Measurements from ENCODE around the gene FIGNL2.
"Not testable (repeated sequence)": the region's sequence is repeated elsewhere in the genome, so short reads cannot be mapped to it uniquely, and the experiment has no call there.

DNA sequence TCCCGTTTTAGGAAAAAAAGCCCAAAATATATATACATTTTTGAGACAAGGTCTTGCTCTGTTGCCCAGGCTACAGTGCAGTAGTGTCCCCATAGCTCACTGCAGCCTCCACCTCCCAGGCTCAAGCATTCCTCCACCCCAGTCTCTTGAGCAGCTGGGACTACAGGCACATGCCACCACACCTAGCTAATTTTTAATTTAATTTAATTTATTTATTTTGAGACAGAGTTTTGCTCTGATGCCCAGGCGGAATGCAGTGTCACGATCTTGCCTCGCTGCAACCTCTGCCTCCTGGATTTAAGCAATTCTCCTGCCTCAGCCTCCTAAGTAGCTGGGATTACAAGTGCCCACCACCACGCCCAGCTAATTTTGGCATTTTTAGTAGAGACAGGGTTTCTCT lies 16.7 kb downstream of the FIGNL2 start:
- TF ChIP-seq, protein P1, sequence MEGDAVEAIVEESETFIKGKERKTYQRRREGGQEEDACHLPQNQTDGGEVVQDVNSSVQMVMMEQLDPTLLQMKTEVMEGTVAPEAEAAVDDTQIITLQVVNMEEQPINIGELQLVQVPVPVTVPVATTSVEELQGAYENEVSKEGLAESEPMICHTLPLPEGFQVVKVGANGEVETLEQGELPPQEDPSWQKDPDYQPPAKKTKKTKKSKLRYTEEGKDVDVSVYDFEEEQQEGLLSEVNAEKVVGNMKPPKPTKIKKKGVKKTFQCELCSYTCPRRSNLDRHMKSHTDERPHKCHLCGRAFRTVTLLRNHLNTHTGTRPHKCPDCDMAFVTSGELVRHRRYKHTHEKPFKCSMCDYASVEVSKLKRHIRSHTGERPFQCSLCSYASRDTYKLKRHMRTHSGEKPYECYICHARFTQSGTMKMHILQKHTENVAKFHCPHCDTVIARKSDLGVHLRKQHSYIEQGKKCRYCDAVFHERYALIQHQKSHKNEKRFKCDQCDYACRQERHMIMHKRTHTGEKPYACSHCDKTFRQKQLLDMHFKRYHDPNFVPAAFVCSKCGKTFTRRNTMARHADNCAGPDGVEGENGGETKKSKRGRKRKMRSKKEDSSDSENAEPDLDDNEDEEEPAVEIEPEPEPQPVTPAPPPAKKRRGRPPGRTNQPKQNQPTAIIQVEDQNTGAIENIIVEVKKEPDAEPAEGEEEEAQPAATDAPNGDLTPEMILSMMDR (conservative IDR thresholded peaks at IDR 0.05; ENCODE audit: low read depth in 2 of 2) = not testable (repeated sequence)
- TF ChIP-seq ZNF331 (CRISPR knock-in tag; IDR thresholded peaks at IDR 0.05; ENCODE audit: low read depth); EZH2 (IDR thresholded peaks at IDR 0.05; ENCODE audit: low read depth, unreplicated experiment); CREB1 (CRISPR knock-in tag; IDR thresholded peaks at IDR 0.05; ENCODE audit: low read depth); POLR2AphosphoS5 (IDR thresholded peaks at IDR 0.05; ENCODE audit: low read depth): not testable (repeated sequence)
- TF ChIP-seq, protein P2, sequence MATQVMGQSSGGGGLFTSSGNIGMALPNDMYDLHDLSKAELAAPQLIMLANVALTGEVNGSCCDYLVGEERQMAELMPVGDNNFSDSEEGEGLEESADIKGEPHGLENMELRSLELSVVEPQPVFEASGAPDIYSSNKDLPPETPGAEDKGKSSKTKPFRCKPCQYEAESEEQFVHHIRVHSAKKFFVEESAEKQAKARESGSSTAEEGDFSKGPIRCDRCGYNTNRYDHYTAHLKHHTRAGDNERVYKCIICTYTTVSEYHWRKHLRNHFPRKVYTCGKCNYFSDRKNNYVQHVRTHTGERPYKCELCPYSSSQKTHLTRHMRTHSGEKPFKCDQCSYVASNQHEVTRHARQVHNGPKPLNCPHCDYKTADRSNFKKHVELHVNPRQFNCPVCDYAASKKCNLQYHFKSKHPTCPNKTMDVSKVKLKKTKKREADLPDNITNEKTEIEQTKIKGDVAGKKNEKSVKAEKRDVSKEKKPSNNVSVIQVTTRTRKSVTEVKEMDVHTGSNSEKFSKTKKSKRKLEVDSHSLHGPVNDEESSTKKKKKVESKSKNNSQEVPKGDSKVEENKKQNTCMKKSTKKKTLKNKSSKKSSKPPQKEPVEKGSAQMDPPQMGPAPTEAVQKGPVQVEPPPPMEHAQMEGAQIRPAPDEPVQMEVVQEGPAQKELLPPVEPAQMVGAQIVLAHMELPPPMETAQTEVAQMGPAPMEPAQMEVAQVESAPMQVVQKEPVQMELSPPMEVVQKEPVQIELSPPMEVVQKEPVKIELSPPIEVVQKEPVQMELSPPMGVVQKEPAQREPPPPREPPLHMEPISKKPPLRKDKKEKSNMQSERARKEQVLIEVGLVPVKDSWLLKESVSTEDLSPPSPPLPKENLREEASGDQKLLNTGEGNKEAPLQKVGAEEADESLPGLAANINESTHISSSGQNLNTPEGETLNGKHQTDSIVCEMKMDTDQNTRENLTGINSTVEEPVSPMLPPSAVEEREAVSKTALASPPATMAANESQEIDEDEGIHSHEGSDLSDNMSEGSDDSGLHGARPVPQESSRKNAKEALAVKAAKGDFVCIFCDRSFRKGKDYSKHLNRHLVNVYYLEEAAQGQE (IDR thresholded peaks at IDR 0.05; ENCODE audit: unreplicated experiment) = not testable (repeated sequence)
